ENCODE measurements around the gene HLX.

The HLX gene

GRCh38 chr1:220879076-220879508, at the start of gene HLX:
HLX (plus strand) TSS chr1:220879443; CDS start chr1:220879858, 415 bp downstream.
- DNase-seq, result no peak

- no peak for DNase-seq
These were observed 45.8 kb upstream of the HLX start for GRCh38 chr1:220833436-220833835.

- DNase-seq, result no peak
These were observed 44.9 kb upstream of the HLX start for GRCh38 chr1:220834155-220834870.

- no peak for DNase-seq
These were observed 40.7 kb upstream of the HLX start for GRCh38 chr1:220838578-220838977.

GRCh38 chr1:220839474-220839873, 39.8 kb upstream of the HLX start:
- no peak for DNase-seq

GRCh38 chr1:220841293-220841692, 38.0 kb upstream of the HLX start:
- DNase-seq, result no peak

- DNase-seq, result no peak
These were observed 35.7 kb upstream of the HLX start for GRCh38 chr1:220843481-220844011.

GRCh38 chr1:220852408-220852807, 26.8 kb upstream of the HLX start:
- DNase-seq, result no peak

GRCh38 chr1:220872296-220872695, 6.9 kb upstream of the HLX start:
- DNase-seq, result no peak

GRCh38 chr1:220873087-220873486, 6.2 kb upstream of the HLX start:
- no peak for DNase-seq

GRCh38 chr1:220873868-220874655, 5.2 kb upstream of the HLX start:
- DNase-seq, result no peak

- DNase-seq, result no peak
These were observed 4.0 kb upstream of the HLX start for GRCh38 chr1:220875260-220875659.

GRCh38 chr1:220876511-220877376, 2.5 kb upstream of the HLX start:
- DNase-seq, result no peak

- DNase-seq, result no peak
These were observed 1.7 kb upstream of the HLX start for GRCh38 chr1:220877377-220878095.

- DNase-seq, result no peak
These were observed 810 bp upstream of the HLX start for GRCh38 chr1:220878191-220879075.

- no peak for DNase-seq
These were observed 492 bp downstream of the HLX start for GRCh38 chr1:220879509-220880361.

GRCh38 chr1:220880362-220880670, 1.1 kb downstream of the HLX start:
- no peak for DNase-seq

- no peak for DNase-seq
These were observed 1.7 kb downstream of the HLX start for GRCh38 chr1:220880726-220881506.

- DNase-seq, result no peak
These were observed 3.0 kb downstream of the HLX start for GRCh38 chr1:220882061-220882891.
